ENCODE data around the gene GBE1. TPM values are rescaled to one million over a fixed set of nuclear protein-coding genes. Genes with fewer than 3 reads are reported as not detected.
"Not testable (repeated sequence)": the region's sequence is repeated elsewhere in the genome, so short reads cannot be mapped to it uniquely, and the experiment has no call there.

Gene GBE1
- total RNA-seq, 1 donor from 2014 or later = 32.5 TPM

GRCh38 chr3:81764002-81764401 is 2.6 kb upstream of the GBE1 start:
- Mint-ChIP-seq H3K27me3 (no peaks in the 10 kb centered on the region), H3K36me3 (ENCODE audit: low read depth) (peaks cover 10% of the 10 kb centered on the region), H3K4me1 (peaks cover 33% of the 10 kb centered on the region), H3K4me3 (no peak overlapping the region), H3K9me3 (no peaks in the 10 kb centered on the region), H3K27ac (no peak overlapping the region)
- no peak for ATAC-seq (ENCODE audit: low read depth)
- CTCF ChIA-PET = no interaction called here
- intact Hi-C loops (cut with micrococcal nuclease) = no loop called here
- no peak for TF ChIP-seq CTCF (IDR thresholded peaks at IDR 0.05)
- POLR2A ChIA-PET = no interaction called here
- DNase-seq = no peak

- Mint-ChIP-seq H3K4me3 (peak overlapping the region; percentile 26), H3K36me3 (ENCODE audit: low read depth) (peaks cover 19% of the 10 kb centered on the region)
Observed at GRCh38 chr3:81763001-81763400, 1.6 kb upstream of the GBE1 start.

GRCh38 chr3:81761904-81762580 is 597 bp upstream of the GBE1 start:
- DNase-seq (no peak), ATAC-seq (ENCODE audit: low read depth) (no peak)
- H3K4me1 Mint-ChIP-seq = peaks cover 35% of the 10 kb centered on the region
- ChIA-PET POLR2A (interaction anchor here (0.9 to 1.0 kb wide), 2 partner anchors 9 to 14 kb away, joined by 3 read pairs; no protein-coding TSS in a partner anchor), CTCF (no interaction called here)
- no peak for TF ChIP-seq CTCF (IDR thresholded peaks at IDR 0.05)
- no peaks in the 10 kb centered on the region for H3K27me3 Mint-ChIP-seq
- H3K9me3 Mint-ChIP-seq = peaks cover 4% of the 10 kb centered on the region
- H3K4me3 Mint-ChIP-seq = peak overlapping the region; percentile 98
- peak overlapping the region; percentile 99 for H3K27ac Mint-ChIP-seq
- H3K36me3 Mint-ChIP-seq (ENCODE audit: low read depth) = peaks cover 22% of the 10 kb centered on the region
- intact Hi-C loops (cut with micrococcal nuclease) = loop anchor here (1.0 to 2.0 kb wide), 3 partner anchors 21 to 371 kb away; no protein-coding TSS in a partner anchor

More at GRCh38 chr3:81763001-81763400, 1.6 kb upstream of the GBE1 start:
- H3K4me1 Mint-ChIP-seq = peaks cover 35% of the 10 kb centered on the region
- DNase-seq (no peak), ATAC-seq (ENCODE audit: low read depth) (no peak)
- H3K27me3 Mint-ChIP-seq = no peaks in the 10 kb centered on the region
- intact Hi-C loops (cut with micrococcal nuclease) = no loop called here
- H3K9me3 Mint-ChIP-seq = peaks cover 4% of the 10 kb centered on the region
- ChIA-PET CTCF (no interaction called here), POLR2A (no interaction called here)
- no peak for TF ChIP-seq CTCF (IDR thresholded peaks at IDR 0.05)
- peak overlapping the region; percentile 8 for H3K27ac Mint-ChIP-seq

- POLR2A ChIA-PET = no interaction called here
- DNase-seq (no peak), ATAC-seq (ENCODE audit: low read depth) (no peak)
- Mint-ChIP-seq H3K4me1 (peaks cover 31% of the 10 kb centered on the region), H3K27me3 (no peaks in the 10 kb centered on the region), H3K27ac (peak overlapping the region; percentile 99), H3K36me3 (ENCODE audit: low read depth) (peaks cover 32% of the 10 kb centered on the region), H3K9me3 (peaks cover 4% of the 10 kb centered on the region), H3K4me3 (peak overlapping the region; percentile 98)
- intact Hi-C loops (cut with micrococcal nuclease) = loop anchor here (2.0 kb wide), 2 partner anchors 23 to 373 kb away; no protein-coding TSS in a partner anchor
- CTCF ChIA-PET = no interaction called here
- TF ChIP-seq CTCF (IDR thresholded peaks at IDR 0.05) = no peak
Observed at GRCh38 chr3:81760215-81760614, 1.2 kb downstream of the GBE1 start.

- ATAC-seq (ENCODE audit: low read depth); CTCF ChIA-PET; POLR2A ChIA-PET; DNase-seq; H3K4me3 Mint-ChIP-seq; intact Hi-C loops (cut with micrococcal nuclease); H3K9me3 Mint-ChIP-seq; H3K27ac Mint-ChIP-seq; H3K27me3 Mint-ChIP-seq: not testable (repeated sequence)
- H3K4me1 Mint-ChIP-seq = peaks cover 27% of the 10 kb centered on the region
- peaks cover 42% of the 10 kb centered on the region for H3K36me3 Mint-ChIP-seq (ENCODE audit: low read depth)
Observed at GRCh38 chr3:81758771-81759170, 2.7 kb downstream of the GBE1 start.

All from activated B cell treated with CpG ODN at 0.5 μM for 24 hours (primary cell).